Smooth muscle cell (in vitro differentiated cells): ENCODE data around the gene ERBIN. TPM values are rescaled to one million over a fixed set of nuclear protein-coding genes. Genes with fewer than 3 reads are reported as not detected.

Source experiments
- DNase-seq: peaks from one replicate; lab custom pipeline; 2025; ENCODE audit not compliant: unreplicated experiment; lab: John Stamatoyannopoulos, UW
- H2AFZ ChIP-seq: fragments of 200-600 bp; sonication (generic); 2 replicates; pipeline ENCODE4 v1.6.0; 2016; ENCODE audit warnings: antibody characterized with exemption, low read depth, mild to moderate bottlenecking
- H3F3A ChIP-seq: fragments of 200-600 bp; sonication (generic); 2 replicates; pipeline ENCODE4 v1.6.0; 2017; ENCODE audit warnings: antibody characterized with exemption, low read depth
- H3K27ac ChIP-seq: fragments of 200-600 bp; sonication (generic); 2 replicates; pipeline ENCODE4 v1.5.1; 2016; ENCODE audit warnings: low read depth, mild to moderate bottlenecking
- H3K27me3 ChIP-seq: fragments of 200-600 bp; sonication (generic); 2 replicates; pipeline ENCODE4 v1.6.1; 2016; ENCODE audit warnings: low read depth, mild to moderate bottlenecking
- H3K36me3 ChIP-seq: fragments of 200-600 bp; sonication (generic); 2 replicates; pipeline ENCODE4 v1.5.1; 2016; ENCODE audit warnings: low read depth
- H3K4me1 ChIP-seq: fragments of 200-600 bp; sonication (generic); 2 replicates; pipeline ENCODE4 v1.5.1; 2016; ENCODE audit warnings: low read depth
- H3K4me2 ChIP-seq: fragments of 200-600 bp; sonication (generic); 2 replicates; pipeline ENCODE4 v1.6.0; 2016; ENCODE audit warnings: mild to moderate bottlenecking
- H3K4me3 ChIP-seq: fragments of 200-600 bp; sonication (generic); 2 replicates; pipeline ENCODE4 v1.5.1; 2016; ENCODE audit warnings: mild to moderate bottlenecking
- H3K79me2 ChIP-seq: fragments of 200-600 bp; sonication (generic); 2 replicates; pipeline ENCODE4 v1.6.0; 2016; ENCODE audit warnings: low read depth, mild to moderate bottlenecking
- H3K9ac ChIP-seq: fragments of 200-600 bp; sonication (generic); 2 replicates; pipeline ENCODE4 v1.6.0; 2016; ENCODE audit warnings: low read depth
- H3K9me3 ChIP-seq: fragments of 200-600 bp; sonication (generic); replicated peaks from 2 replicates; pipeline ENCODE4 v1.5.1; 2016; ENCODE audit warnings: low read depth
- H4K20me1 ChIP-seq: fragments of 200-600 bp; sonication (generic); 2 replicates; pipeline ENCODE4 v1.6.0; 2016; ENCODE audit warnings: low read depth
- WGBS: methylation state at CpG from one replicate; pipeline ENCODE4 v1.1.7; 2016; ENCODE audit warnings: low lambda C conversion rate; 5-methylcytosine and 5-hydroxymethylcytosine counted together
- polyA plus RNA-seq: library from polyadenylated mRNA; unstranded; fragments of >200 nt; fragmentation: Nextera tagmentation; extraction: Ambion mirVana; gene quantifications from 2 replicates; pipeline ENCODE4 v1.2.1, GENCODE V29; 2016
- total RNA-seq: library from RNA; depleted of rRNA; stranded (reverse); fragments of >200 nt; gene quantifications from 2 replicates; pipeline ENCODE4 v1.2.3, GENCODE V29; 2014
- TF ChIP-seq, protein P1 (sequence below): fragments of 200-600 bp; sonication (generic); IDR thresholded peaks from 2 replicates; pipeline ENCODE4 v1.5.1; 2017; ENCODE audit warnings: borderline replicate concordance, mild to moderate bottlenecking, antibody characterized with exemption; ENCODE audit not compliant: insufficient read depth, poor library complexity, severe bottlenecking

ERBIN gene
- total and polyA plus RNA-seq, 2 experiments from 2014 or later: 16.8 to 75.8 TPM

DNA sequence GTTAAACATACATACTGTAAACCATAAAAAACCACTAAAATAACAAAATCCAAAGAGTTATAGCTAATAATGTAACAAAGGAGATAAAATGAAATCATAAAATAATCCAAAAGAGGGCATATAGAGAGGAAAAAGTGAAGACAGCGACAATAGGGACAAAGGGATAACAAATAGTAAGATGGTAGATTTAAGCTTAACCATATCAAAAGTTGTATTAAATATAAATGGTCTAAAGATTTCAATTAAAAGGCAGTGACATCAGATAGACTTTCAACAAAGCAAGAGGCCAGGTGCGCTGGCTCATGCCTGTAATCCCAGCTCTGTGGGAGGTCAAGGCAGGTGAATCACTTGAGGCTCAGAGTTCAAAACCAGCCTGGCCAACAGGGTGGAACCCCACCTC lies 163.0 kb downstream of the ERBIN start:
- Histone ChIP-seq H3K79me2 (no peaks in the 10 kb centered on the region), H4K20me1 (no peaks in the 10 kb centered on the region), H3K36me3 (peaks cover 27% of the 10 kb centered on the region), H3K4me2 (no peak overlapping the region), H3K9me3 (peaks cover 20% of the 10 kb centered on the region), H3K4me1 (no peaks in the 10 kb centered on the region), H3K27me3 (no peaks in the 10 kb centered on the region), H3K27ac (no peak overlapping the region), H3K9ac (no peak overlapping the region), H3F3A (no peaks in the 10 kb centered on the region), H3K4me3 (no peak overlapping the region), H2AFZ (no peak overlapping the region)
- DNase-seq: no peak
- TF ChIP-seq, protein P1, sequence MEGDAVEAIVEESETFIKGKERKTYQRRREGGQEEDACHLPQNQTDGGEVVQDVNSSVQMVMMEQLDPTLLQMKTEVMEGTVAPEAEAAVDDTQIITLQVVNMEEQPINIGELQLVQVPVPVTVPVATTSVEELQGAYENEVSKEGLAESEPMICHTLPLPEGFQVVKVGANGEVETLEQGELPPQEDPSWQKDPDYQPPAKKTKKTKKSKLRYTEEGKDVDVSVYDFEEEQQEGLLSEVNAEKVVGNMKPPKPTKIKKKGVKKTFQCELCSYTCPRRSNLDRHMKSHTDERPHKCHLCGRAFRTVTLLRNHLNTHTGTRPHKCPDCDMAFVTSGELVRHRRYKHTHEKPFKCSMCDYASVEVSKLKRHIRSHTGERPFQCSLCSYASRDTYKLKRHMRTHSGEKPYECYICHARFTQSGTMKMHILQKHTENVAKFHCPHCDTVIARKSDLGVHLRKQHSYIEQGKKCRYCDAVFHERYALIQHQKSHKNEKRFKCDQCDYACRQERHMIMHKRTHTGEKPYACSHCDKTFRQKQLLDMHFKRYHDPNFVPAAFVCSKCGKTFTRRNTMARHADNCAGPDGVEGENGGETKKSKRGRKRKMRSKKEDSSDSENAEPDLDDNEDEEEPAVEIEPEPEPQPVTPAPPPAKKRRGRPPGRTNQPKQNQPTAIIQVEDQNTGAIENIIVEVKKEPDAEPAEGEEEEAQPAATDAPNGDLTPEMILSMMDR: no peak
- 94% methylated on average over 2 of the region's 2 CpGs for WGBS

GRCh38 chr5:66100851-66101250 lies 174.5 kb downstream of the ERBIN start:
- Histone ChIP-seq H3F3A (no peaks in the 10 kb centered on the region), H4K20me1 (no peaks in the 10 kb centered on the region), H3K4me2 (no peak overlapping the region), H3K4me1 (no peaks in the 10 kb centered on the region), H3K9me3 (peaks cover 5% of the 10 kb centered on the region), H3K27ac (no peak overlapping the region), H3K9ac (no peak overlapping the region), H3K36me3 (no peaks in the 10 kb centered on the region), H2AFZ (no peak overlapping the region), H3K79me2 (no peaks in the 10 kb centered on the region), H3K4me3 (no peak overlapping the region), H3K27me3 (no peaks in the 10 kb centered on the region)
- WGBS: 100% methylated on average over 2 of the region's 2 CpGs
- TF ChIP-seq, protein P1: no peak
- no peak for DNase-seq

GRCh38 chr5:66113160-66113559 lies 186.8 kb downstream of the ERBIN start:
- Histone ChIP-seq H2AFZ (no peak overlapping the region), H3K27me3 (no peaks in the 10 kb centered on the region), H3F3A (no peaks in the 10 kb centered on the region), H3K9me3 (no peaks in the 10 kb centered on the region), H3K4me2 (no peak overlapping the region), H3K4me1 (no peaks in the 10 kb centered on the region), H3K9ac (no peak overlapping the region), H3K79me2 (no peaks in the 10 kb centered on the region), H3K36me3 (no peaks in the 10 kb centered on the region), H4K20me1 (no peaks in the 10 kb centered on the region), H3K27ac (no peak overlapping the region), H3K4me3 (no peak overlapping the region)
- 85% methylated on average over 2 of the region's 2 CpGs for WGBS
- TF ChIP-seq, protein P1: no peak
- DNase-seq: no peak

- H2AFZ ChIP-seq: no peak overlapping the region
- 90% methylated on average over 4 of the region's 4 CpGs for WGBS
- no peaks in the 10 kb centered on the region for H3K9me3 ChIP-seq
- H4K20me1 ChIP-seq: no peaks in the 10 kb centered on the region
- H3K4me2 ChIP-seq: no peak overlapping the region
- H3K27ac ChIP-seq: no peak overlapping the region
- TF ChIP-seq, protein P1: no peak
- no peak overlapping the region for H3K9ac ChIP-seq
- DNase-seq: no peak
- no peaks in the 10 kb centered on the region for H3K27me3 ChIP-seq
- H3K79me2 ChIP-seq: no peaks in the 10 kb centered on the region
- H3K4me3 ChIP-seq: no peak overlapping the region
- no peaks in the 10 kb centered on the region for H3K4me1 ChIP-seq
- no peaks in the 10 kb centered on the region for H3F3A ChIP-seq
- no peaks in the 10 kb centered on the region for H3K36me3 ChIP-seq
Measured at GRCh38 chr5:66118304-66118703, 191.9 kb downstream of the ERBIN start.
